ENCODE data around the gene ROBO1.
A peak's percentile ranks its signal among the peaks of the same experiment; 100 is the strongest.
"Not testable (repeated sequence)": the region's sequence is repeated elsewhere in the genome, so short reads cannot be mapped to it uniquely, and the experiment has no call there.

ROBO1 gene

GRCh38 chr3:79217096-79217495, 550.7 kb downstream of the ROBO1 start:
- no peak for DNase-seq

GRCh38 chr3:79215286-79215685, 552.5 kb downstream of the ROBO1 start:
- no peak for DNase-seq

GRCh38 chr3:79211586-79212359, 556.0 kb downstream of the ROBO1 start:
- no peak for DNase-seq

GRCh38 chr3:79204351-79204750, 563.4 kb downstream of the ROBO1 start:
- no peak for DNase-seq

- DNase-seq = no peak
These were observed 564.7 kb downstream of the ROBO1 start for GRCh38 chr3:79203144-79203519.

GRCh38 chr3:79202471-79203143, 565.2 kb downstream of the ROBO1 start:
- no peak for DNase-seq

GRCh38 chr3:79200456-79200855, 567.3 kb downstream of the ROBO1 start:
- no peak for DNase-seq

GRCh38 chr3:79199966-79200365, 567.8 kb downstream of the ROBO1 start:
- no peak for DNase-seq

GRCh38 chr3:79187426-79187825, 580.4 kb downstream of the ROBO1 start:
- DNase-seq = no peak

GRCh38 chr3:79184251-79184650, 583.5 kb downstream of the ROBO1 start:
- no peak for DNase-seq

GRCh38 chr3:79183496-79183895, 584.3 kb downstream of the ROBO1 start:
- no peak for DNase-seq

GRCh38 chr3:79178471-79179180, 589.2 kb downstream of the ROBO1 start:
- no peak for DNase-seq

GRCh38 chr3:79175870-79176269, 591.9 kb downstream of the ROBO1 start:
- DNase-seq = no peak

- not testable (repeated sequence) for DNase-seq
These were observed 594.5 kb downstream of the ROBO1 start for GRCh38 chr3:79173259-79173658.

GRCh38 chr3:79172241-79172640, 595.6 kb downstream of the ROBO1 start:
- DNase-seq = no peak

GRCh38 chr3:79170021-79170420, 597.8 kb downstream of the ROBO1 start:
- DNase-seq = no peak

GRCh38 chr3:79167651-79168416, 600.0 kb downstream of the ROBO1 start:
- DNase-seq = no peak

GRCh38 chr3:79162653-79163052, 605.1 kb downstream of the ROBO1 start:
- DNase-seq = no peak

- no peak for DNase-seq
These were observed 605.9 kb downstream of the ROBO1 start for GRCh38 chr3:79161941-79162340.

- no peak for DNase-seq
These were observed 607.4 kb downstream of the ROBO1 start for GRCh38 chr3:79160421-79160820.

GRCh38 chr3:79159736-79160135, 608.1 kb downstream of the ROBO1 start:
- DNase-seq = no peak

GRCh38 chr3:79157191-79157590, 610.6 kb downstream of the ROBO1 start:
- DNase-seq = no peak

GRCh38 chr3:79154865-79155264, 612.9 kb downstream of the ROBO1 start:
- DNase-seq = peak; percentile 47
